Measurements from ENCODE around the gene DAB1. TPM values are rescaled to one million over a fixed set of nuclear protein-coding genes. Genes with fewer than 3 reads are reported as not detected.

The DAB1 gene
- total and polyA plus RNA-seq, 2 of the 8 experiments (the other 6 are each of a cell fraction or from before 2014, with no cell fraction given), result 4.4 to 11.8 TPM

DNA sequence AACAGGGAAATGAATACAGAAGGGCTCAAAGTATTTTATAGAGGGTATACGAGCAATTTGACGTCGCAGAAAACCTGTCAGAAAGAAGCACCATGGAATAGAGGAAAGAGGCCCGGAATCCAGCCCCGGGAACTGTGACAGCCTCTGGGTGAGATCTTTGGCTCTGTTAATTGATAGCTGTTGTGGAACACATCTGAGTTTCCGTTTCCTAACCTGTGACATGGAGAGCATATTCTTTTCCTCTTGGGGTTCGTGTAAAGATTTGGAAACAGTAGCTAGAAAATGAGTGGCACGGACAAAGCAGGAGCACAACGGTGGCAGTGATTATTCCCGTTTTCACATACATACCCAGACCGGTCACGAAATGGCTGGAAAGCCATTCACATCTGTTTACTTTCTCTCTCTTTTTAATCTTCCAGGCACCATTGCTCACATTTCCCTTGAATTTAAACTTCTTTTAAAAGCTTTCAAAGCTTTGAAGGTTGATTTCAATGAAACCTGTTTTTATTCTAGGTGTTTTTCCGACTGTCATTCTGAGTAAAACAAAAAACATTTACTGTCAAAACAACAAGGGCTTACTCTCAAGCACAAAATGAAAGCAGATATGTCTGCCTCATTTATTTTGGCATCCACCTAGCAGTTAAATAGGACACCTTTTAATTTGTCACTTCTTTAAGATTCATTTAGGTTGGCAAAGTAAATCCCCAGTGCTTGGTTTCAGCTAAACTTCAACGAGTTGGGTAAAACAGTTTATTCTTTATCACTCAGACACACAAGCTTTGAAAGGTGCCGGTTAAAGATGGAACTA is 431.3 kb downstream of the DAB1 start (continued):
- TF ChIP-seq BACH1 (IDR thresholded peaks at IDR 0.05; ENCODE audit: low read length) (no peak), CHD1 (IDR thresholded peaks at IDR 0.05; ENCODE audit: low read depth, low read length) (no peak), EZH2 (IDR thresholded peaks at IDR 0.05; ENCODE audit: low read depth, low read length, severe bottlenecking) (no peak), RAD21 (IDR thresholded peaks at IDR 0.05 in 1 of 2, conservative IDR thresholded peaks at IDR 0.05 in 1 of 2; ENCODE audit: low read depth in 2 of 2, low read length in 2 of 2) (no peak), POU5F1 (IDR thresholded peaks at IDR 0.05; ENCODE audit: low read depth, low read length) (no peak)

Data from H1 (cell line).